ENCODE results near the gene KIF1B.
"Not testable (repeated sequence)": the region's sequence is repeated elsewhere in the genome, so short reads cannot be mapped to it uniquely, and the experiment has no call there.

Gene KIF1B

GRCh38 chr1:10415211-10415930 lies 205.0 kb downstream of the KIF1B start:
- no peak for TF ChIP-seq CTCF (IDR thresholded peaks at IDR 0.05; ENCODE audit: insufficient read depth, low read depth, low read length, missing control alignments)
- no peak overlapping the region for H3K4me3 ChIP-seq (ENCODE audit: low read depth, low read length)
- no peak for DNase-seq (ENCODE audit: low read depth)

- not testable (repeated sequence) for DNase-seq (ENCODE audit: low read depth); H3K4me3 ChIP-seq (ENCODE audit: low read depth, low read length)
These were observed 205.6 kb downstream of the KIF1B start for GRCh38 chr1:10415967-10416366.

- H3K4me3 ChIP-seq (ENCODE audit: low read depth, low read length); DNase-seq (ENCODE audit: low read depth): not testable (repeated sequence)
These were observed 208.4 kb downstream of the KIF1B start for GRCh38 chr1:10418741-10419140.

- TF ChIP-seq CTCF (IDR thresholded peaks at IDR 0.05; ENCODE audit: insufficient read depth, low read depth, low read length, missing control alignments) = no peak
- H3K4me3 ChIP-seq (ENCODE audit: low read depth, low read length) = no peak overlapping the region
- DNase-seq (ENCODE audit: low read depth) = no peak
These were observed 209.0 kb downstream of the KIF1B start for GRCh38 chr1:10419351-10419750.

- TF ChIP-seq CTCF (IDR thresholded peaks at IDR 0.05; ENCODE audit: insufficient read depth, low read depth, low read length, missing control alignments) = no peak
- DNase-seq (ENCODE audit: low read depth) = no peak
- no peak overlapping the region for H3K4me3 ChIP-seq (ENCODE audit: low read depth, low read length)
These were observed 211.3 kb downstream of the KIF1B start for GRCh38 chr1:10421637-10422036.

- no peak for TF ChIP-seq CTCF (IDR thresholded peaks at IDR 0.05; ENCODE audit: insufficient read depth, low read depth, low read length, missing control alignments)
- no peak for DNase-seq (ENCODE audit: low read depth)
- no peak overlapping the region for H3K4me3 ChIP-seq (ENCODE audit: low read depth, low read length)
These were observed 213.7 kb downstream of the KIF1B start for GRCh38 chr1:10424034-10424433.

GRCh38 chr1:10424651-10425050 lies 214.3 kb downstream of the KIF1B start:
- H3K4me3 ChIP-seq (ENCODE audit: low read depth, low read length) = no peak overlapping the region
- no peak for DNase-seq (ENCODE audit: low read depth)
- TF ChIP-seq CTCF (IDR thresholded peaks at IDR 0.05; ENCODE audit: insufficient read depth, low read depth, low read length, missing control alignments) = no peak

GRCh38 chr1:10425826-10426534 lies 215.6 kb downstream of the KIF1B start:
- not testable (repeated sequence) for DNase-seq (ENCODE audit: low read depth); H3K4me3 ChIP-seq (ENCODE audit: low read depth, low read length)

- H3K4me3 ChIP-seq (ENCODE audit: low read depth, low read length); DNase-seq (ENCODE audit: low read depth): not testable (repeated sequence)
These were observed 216.1 kb downstream of the KIF1B start for GRCh38 chr1:10426535-10426848.

Data from GM12865 (cell line).